ENCODE measurements around the gene EFNA4. TPM values are rescaled to one million over a fixed set of nuclear protein-coding genes. Genes with fewer than 3 reads are reported as not detected.

EFNA4 gene
- total RNA-seq, 1 experiment from 2014 or later = 36.7 TPM

DNA sequence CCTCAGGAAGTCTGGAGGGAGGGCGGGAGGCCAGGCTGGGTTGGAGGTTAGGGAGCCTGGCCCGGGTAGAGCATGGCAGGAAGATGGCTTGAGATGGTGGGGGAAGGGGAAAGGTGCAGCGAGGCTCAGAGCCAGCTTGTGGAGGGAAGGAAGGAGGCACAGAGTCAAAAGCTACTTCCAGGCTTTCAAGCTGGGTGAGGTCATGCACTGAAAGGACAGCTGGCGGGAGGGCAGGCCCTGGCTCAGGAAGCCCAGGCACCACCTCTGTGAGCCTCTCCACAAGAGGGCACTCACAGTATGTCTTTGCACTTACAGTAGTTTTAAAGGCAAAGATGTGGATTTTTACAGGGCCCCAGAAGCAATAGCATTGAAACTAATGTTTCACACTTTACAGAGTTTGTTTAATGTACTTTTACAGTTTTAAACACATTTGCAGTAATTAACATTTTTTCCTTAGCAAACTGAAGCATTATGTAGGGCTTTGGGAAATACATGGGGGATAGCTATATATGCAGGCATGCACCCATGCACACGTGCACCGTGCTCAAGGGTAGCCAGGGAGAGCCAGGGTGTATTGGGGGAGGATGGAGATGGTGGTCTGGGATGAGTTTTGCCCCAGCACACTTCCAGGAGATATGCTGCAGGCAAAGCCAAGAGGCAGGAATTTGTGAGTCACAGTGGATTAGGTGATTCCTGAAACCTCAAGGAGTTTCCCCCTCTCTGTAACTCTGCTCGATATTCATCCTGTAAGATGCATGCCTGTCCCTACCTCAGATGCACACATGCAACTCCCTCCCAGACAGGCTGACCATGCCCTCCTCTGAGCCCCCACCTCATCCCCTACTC lies 18.5 kb upstream of the EFNA4 start:
- TF ChIP-seq EZH2phosphoT487 (IDR thresholded peaks at IDR 0.05; ENCODE audit: borderline replicate concordance, low read length) = no peak
- TF ChIP-seq, protein P1, sequence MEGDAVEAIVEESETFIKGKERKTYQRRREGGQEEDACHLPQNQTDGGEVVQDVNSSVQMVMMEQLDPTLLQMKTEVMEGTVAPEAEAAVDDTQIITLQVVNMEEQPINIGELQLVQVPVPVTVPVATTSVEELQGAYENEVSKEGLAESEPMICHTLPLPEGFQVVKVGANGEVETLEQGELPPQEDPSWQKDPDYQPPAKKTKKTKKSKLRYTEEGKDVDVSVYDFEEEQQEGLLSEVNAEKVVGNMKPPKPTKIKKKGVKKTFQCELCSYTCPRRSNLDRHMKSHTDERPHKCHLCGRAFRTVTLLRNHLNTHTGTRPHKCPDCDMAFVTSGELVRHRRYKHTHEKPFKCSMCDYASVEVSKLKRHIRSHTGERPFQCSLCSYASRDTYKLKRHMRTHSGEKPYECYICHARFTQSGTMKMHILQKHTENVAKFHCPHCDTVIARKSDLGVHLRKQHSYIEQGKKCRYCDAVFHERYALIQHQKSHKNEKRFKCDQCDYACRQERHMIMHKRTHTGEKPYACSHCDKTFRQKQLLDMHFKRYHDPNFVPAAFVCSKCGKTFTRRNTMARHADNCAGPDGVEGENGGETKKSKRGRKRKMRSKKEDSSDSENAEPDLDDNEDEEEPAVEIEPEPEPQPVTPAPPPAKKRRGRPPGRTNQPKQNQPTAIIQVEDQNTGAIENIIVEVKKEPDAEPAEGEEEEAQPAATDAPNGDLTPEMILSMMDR (conservative IDR thresholded peaks at IDR 0.05; ENCODE audit: low read depth, low read length) = peak; percentile 94
- Histone ChIP-seq H3K27ac (ENCODE audit: low read length) (no peak overlapping the region), H3K79me2 (ENCODE audit: low read length) (no peaks in the 10 kb centered on the region), H3K4me3 (ENCODE audit: low read length) (no peak overlapping the region), H3K36me3 (ENCODE audit: low read depth, low read length) (no peaks in the 10 kb centered on the region), H4K20me1 (ENCODE audit: low read length) (no peaks in the 10 kb centered on the region), H3K4me2 (ENCODE audit: low read length) (peak overlapping the region; percentile 37; the same call in 1 of the 2 replicates), H3K4me1 (ENCODE audit: insufficient read depth, low read length) (peaks cover 24% of the 10 kb centered on the region), H3K9me3 (ENCODE audit: low read length) (no peaks in the 10 kb centered on the region), H3K9ac (ENCODE audit: low read length) (no peak overlapping the region), H3K27me3 (ENCODE audit: low read length) (no peaks in the 10 kb centered on the region), H3K9me2 (replicated peaks; ENCODE audit: low read length) (no peaks in the 10 kb centered on the region), H2AFZ (ENCODE audit: low read length) (no peak overlapping the region; the same call in 1 of the 2 replicates), H3F3A (ENCODE audit: low read length, unreplicated experiment) (peaks cover 6% of the 10 kb centered on the region)
- ChIA-PET POLR2A (ENCODE audit: unreplicated experiment) (no interaction called here), CTCF (interaction anchor here (0.7 to 2.3 kb wide), 4 partner anchors 16 to 40 kb away, joined by 3 to 27 read pairs (median 11); partner anchors contain the start of gene EFNA3)
- peak; percentile 87 for DNase-seq
- peak; percentile 98 for ATAC-seq
- intact Hi-C loops (cut with micrococcal nuclease) = loop anchor here (1.0 to 2.0 kb wide), 2 partner anchors 16 to 39 kb away; no protein-coding TSS in a partner anchor
- no TSS peak for BruUV-seq (replicated peaks)

DNA sequence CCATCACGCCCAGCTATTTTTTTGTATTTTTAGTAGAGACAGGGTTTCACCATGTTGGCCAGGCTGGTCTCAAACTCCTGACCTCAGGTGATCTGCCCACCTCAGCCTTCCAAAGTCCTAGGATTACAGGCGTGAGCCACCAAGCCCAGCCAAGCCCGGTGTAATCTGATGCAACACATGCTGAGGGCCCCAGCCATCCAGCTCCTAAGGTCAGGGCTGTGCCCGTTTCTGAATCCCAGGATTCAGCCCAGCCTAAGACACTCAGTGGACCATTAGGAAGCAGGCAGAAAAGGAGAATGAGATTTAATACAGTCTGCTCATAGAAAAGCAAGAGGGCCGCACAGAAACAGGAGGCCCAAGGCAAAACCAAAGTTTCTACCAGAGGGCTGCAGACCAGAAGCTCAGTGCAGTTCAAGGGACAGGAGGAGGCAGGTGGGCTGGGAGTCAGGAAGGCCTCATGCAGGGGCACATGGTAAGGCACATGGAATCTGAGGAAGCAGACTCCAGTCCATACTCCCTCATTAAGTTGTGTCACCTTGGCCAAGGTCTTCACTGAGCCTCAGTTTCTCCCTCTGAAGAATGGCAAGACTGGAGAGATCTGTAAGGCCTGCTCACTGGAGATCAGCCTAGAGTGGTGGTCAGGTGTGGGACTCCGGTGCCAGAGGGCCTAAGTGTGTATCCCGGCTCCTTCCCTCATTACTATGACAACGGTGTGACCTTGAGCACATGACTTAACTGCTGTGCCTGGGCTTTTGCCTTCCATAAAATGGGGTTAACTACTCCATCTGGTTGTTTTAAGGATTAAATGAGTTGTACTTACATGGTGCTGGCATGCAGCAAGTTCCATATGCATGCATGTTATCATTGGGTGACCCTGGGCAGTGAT lies 14.8 kb upstream of the EFNA4 start:
- H3K4me3 ChIP-seq (ENCODE audit: low read length) = no peak overlapping the region
- intact Hi-C loops (cut with micrococcal nuclease) = no loop called here
- CTCF ChIA-PET = no interaction called here
- no peak overlapping the region for H3K9ac ChIP-seq (ENCODE audit: low read length)
- peaks cover 3% of the 10 kb centered on the region; the same call in 1 of the 2 replicates for H4K20me1 ChIP-seq (ENCODE audit: low read length)
- ATAC-seq (no peak), DNase-seq (no peak)
- H3F3A ChIP-seq (ENCODE audit: low read length, unreplicated experiment) = peaks cover 8% of the 10 kb centered on the region
- H3K79me2 ChIP-seq (ENCODE audit: low read length) = peaks cover 26% of the 10 kb centered on the region
- BruUV-seq (replicated peaks) = no TSS peak
- H3K4me1 ChIP-seq (ENCODE audit: insufficient read depth, low read length) = peaks cover 45% of the 10 kb centered on the region
- POLR2A ChIA-PET (ENCODE audit: unreplicated experiment) = interaction anchor here (0.7 kb wide), 1 partner anchor 27 kb away, joined by 4 read pairs; no protein-coding TSS in a partner anchor
- no peak overlapping the region for H3K27ac ChIP-seq (ENCODE audit: low read length)
- H3K9me2 ChIP-seq (replicated peaks; ENCODE audit: low read length) = no peaks in the 10 kb centered on the region
- H3K4me2 ChIP-seq (ENCODE audit: low read length) = no peak overlapping the region
- no peaks in the 10 kb centered on the region for H3K9me3 ChIP-seq (ENCODE audit: low read length)
- H2AFZ ChIP-seq (ENCODE audit: low read length) = no peak overlapping the region
- H3K36me3 ChIP-seq (ENCODE audit: low read depth, low read length) = peaks cover 6% of the 10 kb centered on the region; the same call in 1 of the 2 replicates
- TF ChIP-seq EZH2 (IDR thresholded peaks at IDR 0.05; ENCODE audit: low read length, unreplicated experiment) (no peak), EZH2phosphoT487 (IDR thresholded peaks at IDR 0.05; ENCODE audit: borderline replicate concordance, low read length) (no peak)
- TF ChIP-seq, protein P1 (conservative IDR thresholded peaks at IDR 0.05; ENCODE audit: low read depth, low read length) = no peak
- H3K27me3 ChIP-seq (ENCODE audit: low read length) = no peaks in the 10 kb centered on the region

Measured in PC-3 (cell line).